Measurements from ENCODE around the gene ADSS1.
"Not testable (repeated sequence)": the region's sequence is repeated elsewhere in the genome, so short reads cannot be mapped to it uniquely, and the experiment has no call there.

Gene ADSS1

GRCh38 chr14:104725772-104726548 is 1.9 kb downstream of the ADSS1 start:
- Histone ChIP-seq H3K36me3 (ENCODE audit: control insufficient read depth, insufficient read depth, low read length) (no peaks in the 10 kb centered on the region; the same call in 1 of the 2 replicates), H3K4me3 (ENCODE audit: low read length) (no peak overlapping the region), H3K4me1 (ENCODE audit: control insufficient read depth, insufficient read depth, low read length) (peaks cover 7% of the 10 kb centered on the region), H3K27ac (ENCODE audit: low read length) (no peak overlapping the region), H3K27me3 (ENCODE audit: control insufficient read depth, insufficient read depth, low read length) (no peaks in the 10 kb centered on the region), H3K9me3 (ENCODE audit: control insufficient read depth, insufficient read depth, low read length) (no peaks in the 10 kb centered on the region)
- DNase-seq (ENCODE audit: low read depth, low spot score) = no peak
- no CpG with 5 or more reads among the region's 25 CpGs for WGBS (ENCODE audit: insufficient coverage, insufficient read length)

GRCh38 chr14:104726600-104727451 is 2.8 kb downstream of the ADSS1 start:
- no peak overlapping the region for H3K27ac ChIP-seq (ENCODE audit: low read length)
- no peaks in the 10 kb centered on the region for H3K27me3 ChIP-seq (ENCODE audit: control insufficient read depth, insufficient read depth, low read length)
- no peaks in the 10 kb centered on the region; the same call in 1 of the 2 replicates for H3K36me3 ChIP-seq (ENCODE audit: control insufficient read depth, insufficient read depth, low read length)
- H3K9me3 ChIP-seq (ENCODE audit: control insufficient read depth, insufficient read depth, low read length) = no peaks in the 10 kb centered on the region
- H3K4me1 ChIP-seq (ENCODE audit: control insufficient read depth, insufficient read depth, low read length) = peaks cover 7% of the 10 kb centered on the region
- H3K4me3 ChIP-seq (ENCODE audit: low read length) = no peak overlapping the region
- DNase-seq (ENCODE audit: low read depth, low spot score) = no peak
- no CpG with 5 or more reads among the region's 21 CpGs for WGBS (ENCODE audit: insufficient coverage, insufficient read length)

- no CpG with 5 or more reads among the region's 17 CpGs for WGBS (ENCODE audit: insufficient coverage, insufficient read length)
Measured at GRCh38 chr14:104728631-104729030, 4.6 kb downstream of the ADSS1 start.

GRCh38 chr14:104729176-104729834 is 5.3 kb downstream of the ADSS1 start:
- WGBS (ENCODE audit: insufficient coverage, insufficient read length) = no CpG with 5 or more reads among the region's 73 CpGs
- H3K9me3 ChIP-seq (ENCODE audit: control insufficient read depth, insufficient read depth, low read length); H3K36me3 ChIP-seq (ENCODE audit: control insufficient read depth, insufficient read depth, low read length); H3K4me1 ChIP-seq (ENCODE audit: control insufficient read depth, insufficient read depth, low read length); H3K27me3 ChIP-seq (ENCODE audit: control insufficient read depth, insufficient read depth, low read length); DNase-seq (ENCODE audit: low read depth, low spot score); H3K27ac ChIP-seq (ENCODE audit: low read length); H3K4me3 ChIP-seq (ENCODE audit: low read length): not testable (repeated sequence)

More at GRCh38 chr14:104728631-104729030, 4.6 kb downstream of the ADSS1 start:
- DNase-seq (ENCODE audit: low read depth, low spot score) = no peak
- H3K4me1 ChIP-seq (ENCODE audit: control insufficient read depth, insufficient read depth, low read length) = peaks cover 4% of the 10 kb centered on the region
- H3K4me3 ChIP-seq (ENCODE audit: low read length) = no peak overlapping the region
- no peaks in the 10 kb centered on the region for H3K9me3 ChIP-seq (ENCODE audit: control insufficient read depth, insufficient read depth, low read length)
- H3K27ac ChIP-seq (ENCODE audit: low read length) = no peak overlapping the region
- H3K36me3 ChIP-seq (ENCODE audit: control insufficient read depth, insufficient read depth, low read length) = no peaks in the 10 kb centered on the region
- no peaks in the 10 kb centered on the region for H3K27me3 ChIP-seq (ENCODE audit: control insufficient read depth, insufficient read depth, low read length)

GRCh38 chr14:104729835-104730181 is 5.8 kb downstream of the ADSS1 start:
- WGBS (ENCODE audit: insufficient coverage, insufficient read length) = no CpG with 5 or more reads among the region's 16 CpGs
- Histone ChIP-seq H3K4me3 (ENCODE audit: low read length) (no peak overlapping the region), H3K9me3 (ENCODE audit: control insufficient read depth, insufficient read depth, low read length) (no peaks in the 10 kb centered on the region), H3K4me1 (ENCODE audit: control insufficient read depth, insufficient read depth, low read length) (peaks cover 2% of the 10 kb centered on the region), H3K27me3 (ENCODE audit: control insufficient read depth, insufficient read depth, low read length) (no peaks in the 10 kb centered on the region), H3K36me3 (ENCODE audit: control insufficient read depth, insufficient read depth, low read length) (no peaks in the 10 kb centered on the region), H3K27ac (ENCODE audit: low read length) (no peak overlapping the region)
- no peak for DNase-seq (ENCODE audit: low read depth, low spot score)

GRCh38 chr14:104730487-104730886 is 6.5 kb downstream of the ADSS1 start:
- Histone ChIP-seq H3K27me3 (ENCODE audit: control insufficient read depth, insufficient read depth, low read length) (no peaks in the 10 kb centered on the region), H3K4me3 (ENCODE audit: low read length) (no peak overlapping the region), H3K9me3 (ENCODE audit: control insufficient read depth, insufficient read depth, low read length) (no peaks in the 10 kb centered on the region), H3K4me1 (ENCODE audit: control insufficient read depth, insufficient read depth, low read length) (peaks cover 2% of the 10 kb centered on the region; the same call in 1 of the 2 replicates), H3K27ac (ENCODE audit: low read length) (no peak overlapping the region), H3K36me3 (ENCODE audit: control insufficient read depth, insufficient read depth, low read length) (no peaks in the 10 kb centered on the region)
- DNase-seq (ENCODE audit: low read depth, low spot score) = no peak
- no CpG with 5 or more reads among the region's 5 CpGs for WGBS (ENCODE audit: insufficient coverage, insufficient read length)

GRCh38 chr14:104731320-104732294 is 7.6 kb downstream of the ADSS1 start:
- H3K4me3 ChIP-seq (ENCODE audit: low read length) = no peak overlapping the region
- no peaks in the 10 kb centered on the region; the same call in 1 of the 2 replicates for H3K4me1 ChIP-seq (ENCODE audit: control insufficient read depth, insufficient read depth, low read length)
- H3K27me3 ChIP-seq (ENCODE audit: control insufficient read depth, insufficient read depth, low read length) = no peaks in the 10 kb centered on the region
- no peak for DNase-seq (ENCODE audit: low read depth, low spot score)
- no peaks in the 10 kb centered on the region for H3K9me3 ChIP-seq (ENCODE audit: control insufficient read depth, insufficient read depth, low read length)
- no peaks in the 10 kb centered on the region for H3K36me3 ChIP-seq (ENCODE audit: control insufficient read depth, insufficient read depth, low read length)
- no peak overlapping the region for H3K27ac ChIP-seq (ENCODE audit: low read length)
- no CpG with 5 or more reads among the region's 18 CpGs for WGBS (ENCODE audit: insufficient coverage, insufficient read length)

- no peak for DNase-seq (ENCODE audit: low read depth, low spot score)
- H3K27ac ChIP-seq (ENCODE audit: low read length) = no peak overlapping the region
- WGBS (ENCODE audit: insufficient coverage, insufficient read length) = no CpG with 5 or more reads among the region's 14 CpGs
- no peaks in the 10 kb centered on the region for H3K36me3 ChIP-seq (ENCODE audit: control insufficient read depth, insufficient read depth, low read length)
- H3K4me3 ChIP-seq (ENCODE audit: low read length) = no peak overlapping the region
- H3K9me3 ChIP-seq (ENCODE audit: control insufficient read depth, insufficient read depth, low read length) = no peaks in the 10 kb centered on the region
- no peaks in the 10 kb centered on the region; the same call in 1 of the 2 replicates for H3K4me1 ChIP-seq (ENCODE audit: control insufficient read depth, insufficient read depth, low read length)
- H3K27me3 ChIP-seq (ENCODE audit: control insufficient read depth, insufficient read depth, low read length) = no peaks in the 10 kb centered on the region
Measured at GRCh38 chr14:104732355-104732804, 8.4 kb downstream of the ADSS1 start.

GRCh38 chr14:104732931-104733681 is 9.1 kb downstream of the ADSS1 start:
- WGBS (ENCODE audit: insufficient coverage, insufficient read length) = no CpG with 5 or more reads among the region's 23 CpGs
- H3K27me3 ChIP-seq (ENCODE audit: control insufficient read depth, insufficient read depth, low read length) = no peaks in the 10 kb centered on the region
- H3K4me3 ChIP-seq (ENCODE audit: low read length) = no peak overlapping the region
- H3K27ac ChIP-seq (ENCODE audit: low read length) = no peak overlapping the region
- no peak for DNase-seq (ENCODE audit: low read depth, low spot score)
- no peaks in the 10 kb centered on the region for H3K9me3 ChIP-seq (ENCODE audit: control insufficient read depth, insufficient read depth, low read length)
- no peaks in the 10 kb centered on the region; the same call in 1 of the 2 replicates for H3K4me1 ChIP-seq (ENCODE audit: control insufficient read depth, insufficient read depth, low read length)
- H3K36me3 ChIP-seq (ENCODE audit: control insufficient read depth, insufficient read depth, low read length) = no peaks in the 10 kb centered on the region

Data from iPS DF 6.9 (cell line).